Neural cell (in vitro differentiated cells): ENCODE measurements around the gene PRTFDC1.

Experiments
- CTCF ChIP-seq: fragments of 450-650 bp; IDR thresholded peaks from 2 replicates; pipeline ENCODE4 v1.5.1; 2014; ENCODE audit warnings: antibody characterized with exemption, mild to moderate bottlenecking, moderate library complexity; ENCODE audit not compliant: poor library complexity, severe bottlenecking
- EZH2 ChIP-seq: fragments of 200-600, 300-800 bp; shearing (Covaris generic), sonication (generic); IDR thresholded peaks from 2 replicates; pipeline ENCODE4 v1.6.1; 2014; ENCODE audit warnings: antibody characterized with exemption, low read length, borderline replicate concordance, mild to moderate bottlenecking; ENCODE audit not compliant: insufficient read depth, poor library complexity, severe bottlenecking
- POLR2AphosphoS5 ChIP-seq: IDR thresholded peaks from 2 replicates; pipeline ENCODE4 v1.6.1; 2012
- RAD21 ChIP-seq: fragments of 450-650 bp; conservative IDR thresholded peaks from 2 replicates; pipeline ENCODE4 v1.6.1; 2014; ENCODE audit warnings: antibody characterized with exemption, mild to moderate bottlenecking, moderate library complexity

GRCh38 chr10:24806262-24806661 is 146.1 kb downstream of the PRTFDC1 start:
- TF ChIP-seq CTCF (no peak), POLR2AphosphoS5 (no peak), RAD21 (no peak), EZH2 (no peak)
